ENCODE data around the gene MLLT3.

The MLLT3 gene

DNA sequence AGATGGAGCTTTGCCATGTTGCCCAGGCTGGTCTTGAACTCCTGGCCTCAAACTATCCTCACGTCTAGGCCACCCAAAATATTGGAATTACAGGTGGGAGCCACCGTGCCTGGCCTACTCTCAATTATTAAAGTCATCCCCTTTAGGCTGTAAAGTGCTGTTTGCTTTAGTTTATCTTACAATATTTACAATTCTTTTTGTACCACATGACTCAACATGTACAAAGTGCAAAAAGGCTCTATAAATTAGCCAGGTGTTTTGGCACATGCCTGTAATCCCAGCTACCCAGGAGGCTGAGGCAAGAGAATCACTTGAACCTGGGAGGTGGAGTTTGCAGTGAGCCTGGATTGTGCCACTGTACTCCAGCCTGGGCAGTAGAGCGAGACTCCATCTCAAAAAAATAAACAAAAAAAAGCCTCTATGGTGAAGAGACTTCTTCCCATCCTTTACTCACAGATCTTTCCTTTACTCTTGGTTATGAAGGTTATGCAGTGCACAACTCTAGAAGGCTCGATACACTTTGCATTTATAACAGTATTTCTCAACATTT is 28.5 kb upstream of the MLLT3 start:
- H3K4me2 ChIP-seq (ENCODE audit: low read depth, low read length) = no peak overlapping the region
- no peaks in the 10 kb centered on the region for H3F3A ChIP-seq (ENCODE audit: insufficient read depth, low read length)
- H3K36me3 ChIP-seq (replicated peaks; ENCODE audit: insufficient read depth, low read length) = no peaks in the 10 kb centered on the region
- no peaks in the 10 kb centered on the region for H3K27me3 ChIP-seq (replicated peaks; ENCODE audit: insufficient read depth, low read length)
- H4K20me1 ChIP-seq (ENCODE audit: insufficient read depth, low read length) = no peaks in the 10 kb centered on the region
- TF ChIP-seq EZH2phosphoT487 (IDR thresholded peaks at IDR 0.05; ENCODE audit: low read length) (no peak), EZH2 (optimal IDR thresholded peaks at IDR 0.05; ENCODE audit: low read depth, low read length) (no peak)
- TF ChIP-seq, protein P1, sequence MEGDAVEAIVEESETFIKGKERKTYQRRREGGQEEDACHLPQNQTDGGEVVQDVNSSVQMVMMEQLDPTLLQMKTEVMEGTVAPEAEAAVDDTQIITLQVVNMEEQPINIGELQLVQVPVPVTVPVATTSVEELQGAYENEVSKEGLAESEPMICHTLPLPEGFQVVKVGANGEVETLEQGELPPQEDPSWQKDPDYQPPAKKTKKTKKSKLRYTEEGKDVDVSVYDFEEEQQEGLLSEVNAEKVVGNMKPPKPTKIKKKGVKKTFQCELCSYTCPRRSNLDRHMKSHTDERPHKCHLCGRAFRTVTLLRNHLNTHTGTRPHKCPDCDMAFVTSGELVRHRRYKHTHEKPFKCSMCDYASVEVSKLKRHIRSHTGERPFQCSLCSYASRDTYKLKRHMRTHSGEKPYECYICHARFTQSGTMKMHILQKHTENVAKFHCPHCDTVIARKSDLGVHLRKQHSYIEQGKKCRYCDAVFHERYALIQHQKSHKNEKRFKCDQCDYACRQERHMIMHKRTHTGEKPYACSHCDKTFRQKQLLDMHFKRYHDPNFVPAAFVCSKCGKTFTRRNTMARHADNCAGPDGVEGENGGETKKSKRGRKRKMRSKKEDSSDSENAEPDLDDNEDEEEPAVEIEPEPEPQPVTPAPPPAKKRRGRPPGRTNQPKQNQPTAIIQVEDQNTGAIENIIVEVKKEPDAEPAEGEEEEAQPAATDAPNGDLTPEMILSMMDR (IDR thresholded peaks at IDR 0.05; ENCODE audit: low read length) = no peak
- no peak for DNase-seq
- H3K4me1 ChIP-seq (ENCODE audit: low read length) = no peaks in the 10 kb centered on the region
- no peaks in the 10 kb centered on the region for H3K9me2 ChIP-seq (replicated peaks; ENCODE audit: insufficient read depth, low read length)
- H3K27ac ChIP-seq (ENCODE audit: low read length) = no peak overlapping the region
- H3K9me3 ChIP-seq (replicated peaks; ENCODE audit: insufficient read depth, low read length) = no peaks in the 10 kb centered on the region
- no peak overlapping the region for H3K9ac ChIP-seq (ENCODE audit: low read length)
- no peak overlapping the region for H2AFZ ChIP-seq (ENCODE audit: low read length)
- no peaks in the 10 kb centered on the region for H3K79me2 ChIP-seq (ENCODE audit: low read length)
- no peak overlapping the region for H3K4me3 ChIP-seq (ENCODE audit: low read length)

- no peak for DNase-seq
- H3K9me2 ChIP-seq (replicated peaks; ENCODE audit: insufficient read depth, low read length) = no peaks in the 10 kb centered on the region
- H4K20me1 ChIP-seq (ENCODE audit: insufficient read depth, low read length) = no peaks in the 10 kb centered on the region
- H3K4me1 ChIP-seq (ENCODE audit: low read length) = no peaks in the 10 kb centered on the region
- no peak for TF ChIP-seq EZH2 (optimal IDR thresholded peaks at IDR 0.05; ENCODE audit: low read depth, low read length)
- TF ChIP-seq EZH2phosphoT487 (IDR thresholded peaks at IDR 0.05; ENCODE audit: low read length) = no peak
- TF ChIP-seq, protein P1 (IDR thresholded peaks at IDR 0.05; ENCODE audit: low read length) = no peak
- no peaks in the 10 kb centered on the region for H3K27me3 ChIP-seq (replicated peaks; ENCODE audit: insufficient read depth, low read length)
- no peak overlapping the region for H2AFZ ChIP-seq (ENCODE audit: low read length)
- no peaks in the 10 kb centered on the region for H3F3A ChIP-seq (ENCODE audit: insufficient read depth, low read length)
- H3K4me3 ChIP-seq (ENCODE audit: low read length) = no peak overlapping the region
- no peaks in the 10 kb centered on the region for H3K36me3 ChIP-seq (replicated peaks; ENCODE audit: insufficient read depth, low read length)
- no peak overlapping the region for H3K27ac ChIP-seq (ENCODE audit: low read length)
- H3K4me2 ChIP-seq (ENCODE audit: low read depth, low read length) = no peak overlapping the region
- no peaks in the 10 kb centered on the region for H3K9me3 ChIP-seq (replicated peaks; ENCODE audit: insufficient read depth, low read length)
- H3K9ac ChIP-seq (ENCODE audit: low read length) = no peak overlapping the region
- H3K79me2 ChIP-seq (ENCODE audit: low read length) = no peaks in the 10 kb centered on the region
Measured at GRCh38 chr9:20650313-20650712, 28.0 kb upstream of the MLLT3 start.

DNA sequence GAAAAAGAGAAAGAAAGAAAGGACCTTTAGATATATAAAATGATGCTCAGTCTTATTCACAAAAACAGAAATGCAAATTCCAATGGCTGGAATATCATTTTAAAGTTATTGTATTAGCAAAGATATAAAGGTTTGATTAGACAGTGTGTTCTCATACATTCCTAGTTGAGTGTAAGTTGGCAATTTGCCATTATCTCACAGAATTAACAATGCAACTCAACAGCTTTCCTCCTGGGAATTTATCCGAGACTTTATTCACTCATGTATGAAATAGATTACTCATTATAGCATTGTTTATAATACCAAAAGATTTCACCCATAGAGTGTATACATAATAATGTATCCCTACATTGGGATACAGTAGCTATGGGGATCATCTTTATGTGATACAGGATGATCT is 27.1 kb upstream of the MLLT3 start:
- Histone ChIP-seq H3K27me3 (replicated peaks; ENCODE audit: insufficient read depth, low read length) (no peaks in the 10 kb centered on the region), H3K9me3 (replicated peaks; ENCODE audit: insufficient read depth, low read length) (no peaks in the 10 kb centered on the region), H3K4me3 (ENCODE audit: low read length) (no peak overlapping the region), H4K20me1 (ENCODE audit: insufficient read depth, low read length) (no peaks in the 10 kb centered on the region), H3K27ac (ENCODE audit: low read length) (no peak overlapping the region), H3K9me2 (replicated peaks; ENCODE audit: insufficient read depth, low read length) (no peaks in the 10 kb centered on the region), H3K36me3 (replicated peaks; ENCODE audit: insufficient read depth, low read length) (no peaks in the 10 kb centered on the region), H3K9ac (ENCODE audit: low read length) (no peak overlapping the region), H3K79me2 (ENCODE audit: low read length) (no peaks in the 10 kb centered on the region), H2AFZ (ENCODE audit: low read length) (no peak overlapping the region), H3F3A (ENCODE audit: insufficient read depth, low read length) (no peaks in the 10 kb centered on the region), H3K4me1 (ENCODE audit: low read length) (no peaks in the 10 kb centered on the region), H3K4me2 (ENCODE audit: low read depth, low read length) (no peak overlapping the region)
- no peak for DNase-seq
- TF ChIP-seq EZH2phosphoT487 (IDR thresholded peaks at IDR 0.05; ENCODE audit: low read length) (no peak), EZH2 (optimal IDR thresholded peaks at IDR 0.05; ENCODE audit: low read depth, low read length) (no peak)
- TF ChIP-seq, protein P1 (IDR thresholded peaks at IDR 0.05; ENCODE audit: low read length) = no peak

All from MM.1S (cell line).